GM23338 (cell line): ENCODE results near the gene FASN. TPM values are rescaled to one million over a fixed set of nuclear protein-coding genes. Genes with fewer than 3 reads are reported as not detected.

Source experiments
- ATAC-seq: fragments of 200-7000 bp; cut with Tn5 transposase; 3 replicates; pipeline ENCODE4 v1.9.1; 2020
- DNase-seq: peaks from one replicate; pipeline ENCODE4 v3.0.0-alpha.2; 2015; ENCODE audit warnings: low spot score
- H2AFZ ChIP-seq: fragments of 200-600 bp; sonication (generic); 2 replicates; pipeline ENCODE4 v1.8.0; 2016; ENCODE audit warnings: antibody characterized with exemption, mild to moderate bottlenecking, moderate library complexity
- H3F3A ChIP-seq: fragments of 200-600 bp; sonication (generic); replicated peaks from 2 replicates; pipeline ENCODE4 v1.8.0; 2017; ENCODE audit warnings: antibody characterized with exemption, mixed run types, low read depth
- H3K27ac ChIP-seq: fragments of 200-600 bp; sonication (generic); 2 replicates; pipeline ENCODE4 v1.6.1; 2016; ENCODE audit warnings: low read depth
- H3K27me3 ChIP-seq: fragments of 200-600 bp; sonication (generic); 2 replicates; pipeline ENCODE4 v1.8.0; 2016; ENCODE audit warnings: mild to moderate bottlenecking, mixed run types, moderate library complexity; ENCODE audit not compliant: insufficient read depth
- H3K36me3 ChIP-seq: fragments of 200-600 bp; sonication (generic); 2 replicates; pipeline ENCODE4 v1.8.0; 2016; ENCODE audit warnings: mild to moderate bottlenecking; ENCODE audit not compliant: insufficient read depth
- H3K4me1 ChIP-seq: fragments of 200-600 bp; sonication (generic); 2 replicates; pipeline ENCODE4 v1.8.0; 2016; ENCODE audit warnings: mild to moderate bottlenecking, moderate library complexity; ENCODE audit not compliant: insufficient read depth
- H3K4me2 ChIP-seq: fragments of 200-600 bp; sonication (generic); 2 replicates; pipeline ENCODE4 v1.7.1; 2017; ENCODE audit warnings: mixed run types
- H3K4me3 ChIP-seq: fragments of 200-600 bp; sonication (generic); 2 replicates; pipeline ENCODE4 v1.6.1; 2016; ENCODE audit warnings: mixed run types
- H3K79me2 ChIP-seq: fragments of 200-600 bp; sonication (generic); replicated peaks from 2 replicates; pipeline ENCODE4 v1.8.0; 2017; ENCODE audit warnings: mild to moderate bottlenecking; ENCODE audit not compliant: insufficient read depth
- H3K9me2 ChIP-seq: fragments of 200-600 bp; sonication (generic); 2 replicates; pipeline ENCODE4 v1.8.0; 2017; ENCODE audit not compliant: insufficient read depth
- H4K20me1 ChIP-seq: fragments of 200-600 bp; sonication (generic); replicated peaks from 2 replicates; pipeline ENCODE4 v1.8.0; 2017; ENCODE audit warnings: mild to moderate bottlenecking; ENCODE audit not compliant: insufficient read depth
- H3K27ac Mint-ChIP-seq: 2 replicates; pipeline ENCODE4 v1.8.0; 2020; ENCODE audit warnings: inconsistent platforms, mild to moderate bottlenecking, moderate library complexity, mixed read lengths
- H3K27me3 Mint-ChIP-seq: 3 replicates; pipeline ENCODE4 v1.8.0; 2022; ENCODE audit warnings: low read depth, mild to moderate bottlenecking, moderate library complexity, mixed read lengths, inconsistent platforms; ENCODE audit not compliant: insufficient read depth, poor library complexity
- H3K36me3 Mint-ChIP-seq: 3 replicates; pipeline ENCODE4 v1.8.0; 2021; ENCODE audit warnings: low read depth, mild to moderate bottlenecking, inconsistent platforms, moderate library complexity, mixed read lengths
- H3K4me1 Mint-ChIP-seq: 3 replicates; pipeline ENCODE4 v1.8.0; 2020; ENCODE audit warnings: mild to moderate bottlenecking, inconsistent platforms, mixed read lengths
- H3K4me3 Mint-ChIP-seq: 3 replicates; pipeline ENCODE4 v1.8.0; 2021; ENCODE audit warnings: moderate library complexity, mild to moderate bottlenecking, inconsistent platforms, mixed read lengths
- H3K9me3 Mint-ChIP-seq: 3 replicates; pipeline ENCODE4 v1.8.0; 2020; ENCODE audit warnings: moderate library complexity, mild to moderate bottlenecking, inconsistent platforms, mixed read lengths
- CREB1 ChIP-seq: fragments of 250-450 bp; sonication (Bioruptor Pico); IDR thresholded peaks from 2 replicates; pipeline ENCODE4 v1.5.0; 2020; ENCODE audit warnings: low read depth, mild to moderate bottlenecking, moderate library complexity
- CTCF ChIP-seq, 2 experiments: fragments of 200-600 bp in 1 of 2; sonication (generic) in 1 of 2; conservative IDR thresholded peaks; 2 replicates each; pipeline versions ENCODE4 v1.5.1 to v1.6.1; 2016 to 2017; ENCODE audit warnings: antibody characterized with exemption in 2 of 2, low read depth in 2 of 2, mild to moderate bottlenecking in 2 of 2, moderate library complexity in 1 of 2
- EZH2 ChIP-seq: fragments of 200-600 bp; sonication (generic); IDR thresholded peaks from one replicate; pipeline ENCODE4 v1.8.0; 2017; ENCODE audit warnings: antibody characterized with exemption, mild to moderate bottlenecking, low read depth; ENCODE audit not compliant: unreplicated experiment
- EZH2phosphoT487 ChIP-seq: fragments of 200-600 bp; sonication (generic); IDR thresholded peaks from one replicate; pipeline ENCODE4 v1.8.1; 2018; ENCODE audit warnings: antibody characterized with exemption; ENCODE audit not compliant: unreplicated experiment
- JUNB ChIP-seq: IDR thresholded peaks from one replicate; pipeline ENCODE4 v1.6.1; 2016; ENCODE audit warnings: antibody characterized with exemption; ENCODE audit not compliant: unreplicated experiment
- NANOG ChIP-seq: IDR thresholded peaks from 2 replicates; pipeline ENCODE4 v1.6.1; 2016; ENCODE audit warnings: antibody characterized with exemption, borderline replicate concordance
- POLR2AphosphoS5 ChIP-seq: IDR thresholded peaks from 2 replicates; pipeline ENCODE4 v1.6.1; 2016; ENCODE audit warnings: antibody characterized with exemption, low read depth
- REST ChIP-seq: IDR thresholded peaks from one replicate; pipeline ENCODE4 v1.6.1; 2018; ENCODE audit warnings: antibody characterized with exemption; ENCODE audit not compliant: unreplicated experiment
- STAT1 ChIP-seq: IDR thresholded peaks from one replicate; pipeline ENCODE4 v1.6.1; 2016; ENCODE audit warnings: antibody characterized with exemption; ENCODE audit not compliant: unreplicated experiment
- ZNF114 ChIP-seq: fragments of 250-450 bp; sonication (Bioruptor Pico); IDR thresholded peaks from 2 replicates; pipeline ENCODE4 v1.5.0; 2020; ENCODE audit warnings: mild to moderate bottlenecking, moderate library complexity
- ZNF331 ChIP-seq: fragments of 250-450 bp; sonication (Bioruptor Pico); IDR thresholded peaks from 2 replicates; pipeline ENCODE4 v1.5.0; 2020; ENCODE audit warnings: low read depth, mild to moderate bottlenecking, moderate library complexity
- ZNF462 ChIP-seq: fragments of 250-450 bp; sonication (Bioruptor Pico); IDR thresholded peaks from 2 replicates; pipeline ENCODE4 v1.5.0; 2020; ENCODE audit warnings: mild to moderate bottlenecking, moderate library complexity
- polyA plus RNA-seq: library from polyadenylated mRNA; unstranded; fragments of >200 nt; fragmentation: Nextera tagmentation; extraction: Ambion mirVana; gene quantifications from 2 replicates; pipeline ENCODE4 v1.2.1, GENCODE V29; 2016
- total RNA-seq: library from RNA; depleted of rRNA; stranded (reverse); fragments of >200 nt; shearing (Covaris generic); gene quantifications from 2 replicates; pipeline ENCODE4 v1.2.3, GENCODE V29; 2014
- TF ChIP-seq, protein P1 (sequence below): IDR thresholded peaks from 2 replicates; pipeline ENCODE4 v1.6.1; 2016; ENCODE audit warnings: antibody characterized with exemption

FASN gene
- total and polyA plus RNA-seq, 2 experiments from 2014 or later: 120 to 849 TPM

GRCh38 chr17:82064433-82065192 is 33.4 kb downstream of the FASN start:
- Histone ChIP-seq H2AFZ (no peak overlapping the region), H3F3A (peaks cover 7% of the 10 kb centered on the region; the same call in 1 of the 2 replicates), H3K4me3 (peak overlapping the region; percentile 77), H3K9me2 (no peaks in the 10 kb centered on the region), H3K27ac (no peak overlapping the region), H3K4me2 (peak overlapping the region; percentile 88), H3K27me3 (no peaks in the 10 kb centered on the region), H3K36me3 (no peaks in the 10 kb centered on the region), H4K20me1 (no peaks in the 10 kb centered on the region), H3K4me1 (no peaks in the 10 kb centered on the region), H3K79me2 (no peaks in the 10 kb centered on the region)
- Mint-ChIP-seq H3K9me3 (no peaks in the 10 kb centered on the region), H3K27ac (no peak overlapping the region), H3K27me3 (peaks cover 5% of the 10 kb centered on the region), H3K4me3 (peak overlapping the region; percentile 72), H3K36me3 (peaks cover 4% of the 10 kb centered on the region), H3K4me1 (peaks cover 4% of the 10 kb centered on the region; the same call in 2 of the 3 replicates)
- ATAC-seq (peak; percentile 23), DNase-seq (peak; percentile 24)
- TF ChIP-seq REST: no peak
- TF ChIP-seq CREB1 (CRISPR knock-in tag): no peak
- TF ChIP-seq, protein P1, sequence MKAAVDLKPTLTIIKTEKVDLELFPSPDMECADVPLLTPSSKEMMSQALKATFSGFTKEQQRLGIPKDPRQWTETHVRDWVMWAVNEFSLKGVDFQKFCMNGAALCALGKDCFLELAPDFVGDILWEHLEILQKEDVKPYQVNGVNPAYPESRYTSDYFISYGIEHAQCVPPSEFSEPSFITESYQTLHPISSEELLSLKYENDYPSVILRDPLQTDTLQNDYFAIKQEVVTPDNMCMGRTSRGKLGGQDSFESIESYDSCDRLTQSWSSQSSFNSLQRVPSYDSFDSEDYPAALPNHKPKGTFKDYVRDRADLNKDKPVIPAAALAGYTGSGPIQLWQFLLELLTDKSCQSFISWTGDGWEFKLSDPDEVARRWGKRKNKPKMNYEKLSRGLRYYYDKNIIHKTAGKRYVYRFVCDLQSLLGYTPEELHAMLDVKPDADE: no peak
- no peak for TF ChIP-seq ZNF331 (CRISPR knock-in tag)
- TF ChIP-seq NANOG: no peak
- TF ChIP-seq EZH2phosphoT487: no peak
- TF ChIP-seq ZNF114 (CRISPR knock-in tag): no peak
- TF ChIP-seq JUNB: no peak
- TF ChIP-seq CTCF (conservative IDR thresholded peaks at IDR 0.05; ENCODE audit: low read depth in 2 of 2): no peak
- no peak for TF ChIP-seq POLR2AphosphoS5
- no peak for TF ChIP-seq EZH2
- TF ChIP-seq ZNF462: no peak
- no peak for TF ChIP-seq STAT1
